ENCODE data around the gene MMP28.

Gene MMP28

GRCh38 chr17:35797370-35797769 is 1.9 kb upstream of the MMP28 start:
- no peak for FAIRE-seq

- no peak for FAIRE-seq
Observed at GRCh38 chr17:35796942-35797341, 1.5 kb upstream of the MMP28 start.

- no peak for FAIRE-seq
Observed at GRCh38 chr17:35795871-35796265, 427 bp upstream of the MMP28 start.

GRCh38 chr17:35793257-35793656 is 2.2 kb downstream of the MMP28 start:
- FAIRE-seq = no peak

- FAIRE-seq = no peak
Observed at GRCh38 chr17:35791681-35792350, 3.6 kb downstream of the MMP28 start.

GRCh38 chr17:35790841-35791240 is 4.6 kb downstream of the MMP28 start:
- FAIRE-seq = no peak

- FAIRE-seq = no peak
Observed at GRCh38 chr17:35788477-35789368, 6.7 kb downstream of the MMP28 start.

GRCh38 chr17:35786941-35787432 is 8.5 kb downstream of the MMP28 start:
- FAIRE-seq = no peak

GRCh38 chr17:35784895-35785294 is 10.5 kb downstream of the MMP28 start:
- no peak for FAIRE-seq

GRCh38 chr17:35780950-35781349 is 14.5 kb downstream of the MMP28 start:
- FAIRE-seq = no peak

GRCh38 chr17:35778641-35779196 is 16.7 kb downstream of the MMP28 start:
- no peak for FAIRE-seq

- no peak for FAIRE-seq
Observed at GRCh38 chr17:35775583-35775982, 19.9 kb downstream of the MMP28 start.

- no peak for FAIRE-seq
Observed at GRCh38 chr17:35775039-35775438, 20.4 kb downstream of the MMP28 start.

- FAIRE-seq = no peak
Observed at GRCh38 chr17:35774499-35774898, 20.9 kb downstream of the MMP28 start.

- no peak for FAIRE-seq
Observed at GRCh38 chr17:35773679-35774425, 21.6 kb downstream of the MMP28 start.

- no peak for FAIRE-seq
Observed at GRCh38 chr17:35773129-35773528, 22.3 kb downstream of the MMP28 start.

- no peak for FAIRE-seq
Observed at GRCh38 chr17:35769895-35770486, 25.4 kb downstream of the MMP28 start.

GRCh38 chr17:35768797-35769196 is 26.6 kb downstream of the MMP28 start:
- FAIRE-seq = no peak

- no peak for FAIRE-seq
Observed at GRCh38 chr17:35766903-35767510, 28.4 kb downstream of the MMP28 start.

- FAIRE-seq = no peak
Observed at GRCh38 chr17:35766489-35766877, 29.0 kb downstream of the MMP28 start.

GRCh38 chr17:35765756-35766488 is 29.5 kb downstream of the MMP28 start:
- no peak for FAIRE-seq

All from A204.1 (cell line).